Thyroid gland (tissue), 4 donors: ENCODE measurements around the gene CDKN2B. TPM values are rescaled to one million over a fixed set of nuclear protein-coding genes. Genes with fewer than 3 reads are reported as not detected.

Experiments
- DNase-seq, 2 donors: peaks; one replicate each; pipeline ENCODE4 v3.0.0-alpha.2; 2019
- H3K27ac ChIP-seq, 3 donors: fragments of 200-600 bp; sonication (generic); 1 replicate in 2 of 3; 2 replicates in 1 of 3; pipeline ENCODE4 v1.5.1; 2016 to 2019; ENCODE audit warnings: mild to moderate bottlenecking in 1 of 3, moderate library complexity in 1 of 3
- H3K27me3 ChIP-seq: fragments of 200-600 bp; sonication (generic); one replicate; pipeline ENCODE4 v1.5.1; 2019
- H3K36me3 ChIP-seq, 2 donors: fragments of 200-600 bp; sonication (generic); one replicate each; pipeline ENCODE4 v1.5.1; 2016 to 2019
- H3K4me1 ChIP-seq, 2 donors: fragments of 200-600 bp; sonication (generic); one replicate each; pipeline ENCODE4 v1.5.1; 2017 to 2019
- H3K4me3 ChIP-seq, 3 donors: fragments of 200-600 bp; sonication (generic); replicated peaks in 1 of 3; 1 replicate in 2 of 3; 2 replicates in 1 of 3; pipeline ENCODE4 v1.5.1; 2016; ENCODE audit warnings: mild to moderate bottlenecking in 1 of 3
- H3K9me3 ChIP-seq: fragments of 200-600 bp; sonication (generic); one replicate; pipeline ENCODE4 v1.5.1; 2017
- CTCF ChIP-seq, 6 experiments: fragments of 200-600 bp in 3 of 6; fragments of 450-650 bp in 3 of 6; sonication (generic) in 3 of 6; IDR thresholded peaks; one replicate each; pipeline ENCODE4 v1.5.1; 2016 to 2019; ENCODE audit warnings: antibody characterized with exemption in 6 of 6, mild to moderate bottlenecking in 2 of 6, inconsistent platforms in 1 of 6, moderate library complexity in 1 of 6
- POLR2A ChIP-seq, 2 donors: fragments of 450-650 bp; IDR thresholded peaks; one replicate each; pipeline ENCODE4 v1.6.1; 2017; ENCODE audit warnings: antibody characterized with exemption in 2 of 2, mild to moderate bottlenecking in 2 of 2, moderate library complexity in 1 of 2
- whole genome bisulfite sequencing, 2 donors: methylation state at CpG; one replicate each; pipeline ENCODE4 v1.1.5; 2017; 5-methylcytosine and 5-hydroxymethylcytosine counted together
- intact Hi-C: fragments of 100-400 bp; cut with DNase I; formaldehyde crosslinking; loops from one replicate; pipeline ENCODE4 v1.15.1; 2023
- total RNA-seq, 4 donors: library from RNA; depleted of rRNA; stranded (reverse); fragments of >200 nt; gene quantifications; one replicate each; pipeline ENCODE4 v1.2.3, GENCODE V29; 2016

The CDKN2B gene
- total RNA-seq, 4 donors from 2014 or later: 0.44 to 2.0 (median 1.2) TPM

DNA sequence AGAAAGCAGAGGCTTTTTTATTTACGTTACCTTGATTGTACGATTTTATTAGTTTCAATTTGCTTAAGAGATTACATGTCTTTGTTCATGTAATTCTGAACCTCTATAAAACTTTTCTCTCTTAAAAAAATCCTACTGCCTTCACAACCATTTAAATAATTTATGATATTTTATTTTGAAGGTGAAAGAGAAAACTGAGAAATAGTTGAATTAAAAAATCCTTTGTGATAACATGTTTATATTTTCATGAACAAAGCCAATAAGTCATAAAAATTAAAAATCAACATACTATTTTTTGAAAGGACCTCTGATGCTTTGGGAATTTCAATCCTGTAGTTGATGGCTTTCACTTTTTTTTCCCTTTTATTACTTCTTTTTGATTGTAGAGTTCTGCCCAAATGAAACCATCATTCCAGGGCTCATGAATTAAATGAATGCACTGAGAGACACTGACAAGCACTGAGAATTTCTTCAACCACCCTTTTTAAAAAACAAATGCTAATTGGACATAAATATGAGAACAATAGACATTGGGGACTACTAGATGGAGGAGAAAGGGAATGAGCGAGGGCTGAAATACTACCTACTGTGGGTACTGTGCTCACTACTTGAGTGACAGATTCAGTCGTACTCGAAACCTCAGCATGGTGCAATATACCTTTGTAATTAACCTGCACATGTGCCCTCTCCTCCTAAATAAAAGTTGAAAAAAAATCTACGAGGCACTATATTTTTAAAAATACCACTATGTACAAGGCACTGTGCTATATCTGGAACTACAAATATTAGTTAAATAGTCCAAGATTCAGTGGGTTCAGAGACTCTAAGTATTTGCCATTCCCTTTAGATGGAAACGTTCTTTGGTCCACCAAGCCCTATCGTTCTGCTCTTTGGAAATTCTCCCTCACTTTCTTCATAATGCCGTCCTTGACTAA, 20.8 kb downstream of the CDKN2B start:
- no peaks in the 10 kb centered on the region for H3K9me3 ChIP-seq
- no peaks in the 10 kb centered on the region for H3K36me3 ChIP-seq
- H3K27me3 ChIP-seq: peaks cover 21% of the 10 kb centered on the region
- no peak overlapping the region for H3K4me3 ChIP-seq
- intact Hi-C loops: no loop called here
- TF ChIP-seq CTCF (IDR thresholded peaks at IDR 0.05): no peak
- TF ChIP-seq POLR2A (IDR thresholded peaks at IDR 0.05): no peak
- H3K4me1 ChIP-seq: no peaks in the 10 kb centered on the region
- H3K27ac ChIP-seq: no peak overlapping the region
- 35 to 36% methylated on average over 9 of the region's 9 CpGs for WGBS, 2 donors
- no peak for DNase-seq

DNA sequence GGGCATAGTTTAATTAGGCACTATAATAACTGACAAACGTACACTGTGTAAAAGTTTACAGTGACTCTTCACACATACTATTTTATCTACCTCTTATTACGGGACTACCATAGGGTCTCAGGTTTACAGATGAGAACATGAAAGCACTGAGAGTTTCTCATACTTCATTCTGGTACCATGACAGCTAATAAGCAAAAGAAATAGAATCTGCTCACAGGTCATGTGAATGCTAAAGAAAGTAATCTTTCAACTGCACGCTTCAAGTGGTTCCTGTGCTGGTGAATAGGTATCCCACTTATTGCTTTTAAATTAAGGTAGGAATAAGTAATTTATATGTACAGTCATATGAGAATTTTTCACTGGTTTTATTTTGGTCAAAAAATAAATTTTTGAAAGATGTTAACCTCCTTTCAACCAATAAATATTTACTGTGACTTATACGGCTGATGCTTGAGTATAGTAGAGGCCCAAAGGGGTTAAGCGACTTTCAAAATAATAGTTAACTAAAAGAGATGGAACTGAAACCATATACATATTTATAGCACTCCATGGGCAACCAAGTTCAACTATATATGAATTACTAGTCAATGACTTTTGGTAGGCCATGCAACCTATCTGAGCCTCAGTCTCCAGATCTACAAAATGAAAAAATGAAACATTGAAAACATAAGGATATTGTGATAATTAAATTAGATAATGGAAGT, 23.0 kb downstream of the CDKN2B start:
- TF ChIP-seq CTCF (IDR thresholded peaks at IDR 0.05): no peak
- TF ChIP-seq POLR2A (IDR thresholded peaks at IDR 0.05): no peak
- intact Hi-C loops: no loop called here
- Histone ChIP-seq H3K9me3 (no peaks in the 10 kb centered on the region), H3K4me1 (no peaks in the 10 kb centered on the region), H3K36me3 (no peaks in the 10 kb centered on the region), H3K27ac (no peak overlapping the region), H3K27me3 (peaks cover 12% of the 10 kb centered on the region), H3K4me3 (no peak overlapping the region)
- 68 to 78% methylated on average over 5 of the region's 5 CpGs for WGBS, 2 donors
- DNase-seq: no peak

DNA sequence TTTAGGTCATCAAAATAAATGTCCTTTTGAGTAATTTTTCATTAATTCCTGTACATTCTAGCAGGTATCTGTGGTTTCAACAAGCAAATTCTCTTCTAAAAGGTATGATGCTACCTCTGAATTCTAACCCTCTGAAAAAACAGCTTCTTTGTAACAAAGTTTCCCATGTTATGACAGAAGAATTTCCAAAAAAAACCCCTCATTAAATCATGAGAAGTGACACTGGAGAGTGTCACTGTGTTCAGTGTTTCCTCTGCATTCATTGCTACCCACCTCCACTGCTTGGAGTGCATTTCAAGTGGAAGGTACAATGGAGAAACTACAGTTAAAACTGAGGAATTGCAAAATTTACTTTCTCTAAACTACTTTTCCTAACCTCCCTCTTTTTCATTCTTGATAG, 25.0 kb downstream of the CDKN2B start:
- TF ChIP-seq POLR2A (IDR thresholded peaks at IDR 0.05) (no peak), CTCF (IDR thresholded peaks at IDR 0.05) (no peak)
- no peaks in the 10 kb centered on the region for H3K4me1 ChIP-seq
- no peak overlapping the region for H3K27ac ChIP-seq
- intact Hi-C loops: no loop called here
- H3K9me3 ChIP-seq: no peaks in the 10 kb centered on the region
- no peak for DNase-seq
- no peak overlapping the region for H3K4me3 ChIP-seq
- H3K36me3 ChIP-seq: no peaks in the 10 kb centered on the region
- peaks cover 17% of the 10 kb centered on the region for H3K27me3 ChIP-seq

- Histone ChIP-seq H3K4me3 (no peak overlapping the region), H3K36me3 (no peaks in the 10 kb centered on the region), H3K4me1 (no peaks in the 10 kb centered on the region), H3K9me3 (no peaks in the 10 kb centered on the region), H3K27ac (no peak overlapping the region), H3K27me3 (peaks cover 12% of the 10 kb centered on the region)
- intact Hi-C loops: no loop called here
- WGBS, 2 donors: 61 to 68% methylated on average over 1 of the region's 1 CpG
- DNase-seq: no peak
- TF ChIP-seq CTCF (IDR thresholded peaks at IDR 0.05): no peak
- TF ChIP-seq POLR2A (IDR thresholded peaks at IDR 0.05): no peak
These were observed 25.6 kb downstream of the CDKN2B start for GRCh38 chr9:21983561-21983935.
